HepG2 (cell line): ENCODE measurements around the gene MLXIPL. TPM values are rescaled to one million over a fixed set of nuclear protein-coding genes. Genes with fewer than 3 reads are reported as not detected.

ENCODE experiments used
- ATAC-seq: fragments of 200-7000 bp; cut with Tn5 transposase; 3 replicates; pipeline ENCODE4 v1.9.1; 2020; ENCODE audit warnings: mild to moderate bottlenecking, moderate library complexity
- BruUV-seq: library from RNA; stranded (reverse); fragments of 400-500 nt; replicated peaks from 2 replicates; lab custom pipeline; 2021; lab: Mats Ljungman, UMichigan
- CTCF ChIA-PET: fragments of 300-600 bp; formaldehyde crosslinking; extraction: SDS; loops from one replicate; lab custom pipeline; 2021; ENCODE audit warnings: low total read pairs, inconsistent platforms, low intra/inter-chr PET ratio; lab: Yijun Ruan, JAX
- POLR2A ChIA-PET: fragments of 350-600 bp; sonication (Branson Sonifier 250); formaldehyde crosslinking; loops from one replicate; lab custom pipeline; 2020; ENCODE audit warnings: antibody characterized with exemption, inconsistent platforms; lab: Yijun Ruan, JAX
- DNase-seq: peaks from one replicate; pipeline ENCODE4 v3.0.0-alpha.2; 2015; ENCODE audit warnings: low spot score
- FAIRE-seq: peaks from 3 replicates; lab custom pipeline; 2011; peaks lifted over from hg19 to GRCh38; lab: Jason Lieb, UNC
- H2AFZ ChIP-seq: one replicate; pipeline ENCODE4 v1.6.1; 2011; ENCODE audit warnings: low read length, inconsistent platforms
- H3K27ac ChIP-seq: fragments of 300-600 bp; 3 replicates; pipeline ENCODE4 v1.8.0; 2011; ENCODE audit warnings: mixed run types, mild to moderate bottlenecking, mixed read lengths, low read length, inconsistent platforms; ENCODE audit not compliant: insufficient read depth; ENCODE audit errors: extremely low read length
- H3K27me3 ChIP-seq, 2 experiments: fragments of 200-600 bp in 1 of 2; 2 replicates in 1 of 2; 3 replicates in 1 of 2; pipeline versions ENCODE4 v1.6.0 to v1.8.0; 2011; ENCODE audit warnings: low read length in 2 of 2, mild to moderate bottlenecking in 2 of 2, moderate library complexity in 2 of 2, inconsistent platforms in 1 of 2; ENCODE audit not compliant: insufficient read depth in 2 of 2, control insufficient read depth in 1 of 2
- H3K36me3 ChIP-seq, 2 experiments: fragments of 200-600 bp in 1 of 2; replicated peaks in 1 of 2; 2 replicates in 1 of 2; 3 replicates in 1 of 2; pipeline versions ENCODE4 v1.5.1 to v1.8.0; 2011; ENCODE audit warnings: low read length in 2 of 2, inconsistent platforms in 1 of 2; ENCODE audit not compliant: insufficient read depth in 2 of 2, control insufficient read depth in 1 of 2
- H3K4me1 ChIP-seq: 2 replicates; pipeline ENCODE4 v1.5.1; 2012; ENCODE audit warnings: low read length, inconsistent platforms; ENCODE audit not compliant: insufficient read depth
- H3K4me2 ChIP-seq: 2 replicates; pipeline ENCODE4 v1.6.0; 2011; ENCODE audit warnings: low read depth, low read length, inconsistent platforms
- H3K4me3 ChIP-seq, 3 experiments: fragments of 200-600 bp in 1 of 3; sonication (generic), shearing (Covaris generic) in 1 of 3; replicated peaks in 1 of 3; 2 replicates each; pipeline ENCODE4 v1.5.1; 2011 to 2016; ENCODE audit warnings: low read length in 3 of 3, inconsistent platforms in 2 of 3, low read depth in 2 of 3, mild to moderate bottlenecking in 2 of 3, control low read depth in 1 of 3, mixed read lengths in 1 of 3; ENCODE audit not compliant: insufficient read depth in 1 of 3
- H3K79me2 ChIP-seq: one replicate; pipeline ENCODE4 v1.6.1; 2011; ENCODE audit warnings: low read length, inconsistent platforms; ENCODE audit not compliant: insufficient read depth
- H3K9ac ChIP-seq: 2 replicates; pipeline ENCODE4 v1.6.0; 2011; ENCODE audit warnings: mild to moderate bottlenecking, low read depth, low read length, inconsistent platforms; ENCODE audit not compliant: insufficient read depth
- H3K9me3 ChIP-seq: 2 replicates; pipeline ENCODE4 v1.5.1; 2012; ENCODE audit warnings: mild to moderate bottlenecking, low read length
- H4K20me1 ChIP-seq: 2 replicates; pipeline ENCODE4 v1.6.0; 2011; ENCODE audit warnings: inconsistent platforms, mild to moderate bottlenecking, low read length, moderate library complexity; ENCODE audit not compliant: insufficient read depth
- NCOA2 ChIP-seq: sonication (generic); formaldehyde crosslinking; IDR thresholded peaks from 2 replicates; pipeline ENCODE4 v1.8.0; 2022; ENCODE audit warnings: inconsistent platforms
- REST ChIP-seq, 2 experiments: IDR thresholded peaks; 2 replicates each; pipeline ENCODE4 v1.6.1; 2011 to 2012; ENCODE audit warnings: low read length in 2 of 2, borderline replicate concordance in 1 of 2, low read depth in 1 of 2, mild to moderate bottlenecking in 1 of 2, moderate library complexity in 1 of 2
- TBL1XR1 ChIP-seq: fragments of 150-350 bp; IDR thresholded peaks from 2 replicates; pipeline ENCODE4 v1.6.1; 2014; ENCODE audit warnings: borderline replicate concordance, low read length; ENCODE audit not compliant: partially characterized antibody
- ZNF138 ChIP-seq: sonication (generic); formaldehyde crosslinking; IDR thresholded peaks from 2 replicates; pipeline ENCODE4 v1.5.0; 2020; ENCODE audit warnings: mild to moderate bottlenecking, low read depth, missing genetic modification reagents
- ZNF142 ChIP-seq: sonication (generic); formaldehyde crosslinking; IDR thresholded peaks from 2 replicates; pipeline ENCODE4 v1.4.0; 2020; ENCODE audit warnings: missing genetic modification reagents
- ZNF414 ChIP-seq: sonication (generic); formaldehyde crosslinking; IDR thresholded peaks from 2 replicates; pipeline ENCODE4 v1.5.0; 2020; ENCODE audit warnings: missing genetic modification reagents
- ZNF572 ChIP-seq: sonication (generic); formaldehyde crosslinking; IDR thresholded peaks from 2 replicates; pipeline ENCODE4 v1.5.1; 2020; ENCODE audit warnings: mild to moderate bottlenecking, missing genetic modification reagents
- ZNF598 ChIP-seq: sonication (generic); formaldehyde crosslinking; IDR thresholded peaks from 2 replicates; pipeline ENCODE4 v1.5.1; 2020; ENCODE audit warnings: mild to moderate bottlenecking, missing genetic modification reagents, borderline replicate concordance
- ZNF619 ChIP-seq: sonication (generic); formaldehyde crosslinking; IDR thresholded peaks from 2 replicates; pipeline ENCODE4 v1.4.0; 2020; ENCODE audit warnings: mild to moderate bottlenecking, missing genetic modification reagents
- ZNF740 ChIP-seq: sonication (generic); formaldehyde crosslinking; IDR thresholded peaks from 2 replicates; pipeline ENCODE4 v1.4.0; 2020; ENCODE audit warnings: missing genetic modification reagents
- WGBS: methylation state at CpG from one replicate; pipeline ENCODE4 v1.1.6; 2017; ENCODE audit warnings: low lambda C conversion rate; 5-methylcytosine and 5-hydroxymethylcytosine counted together
- in situ Hi-C: cut with HindIII; loops from 2 replicates; pipeline ENCODE4 v1.10.0; 2017; ENCODE audit warnings: low pct_unique_long_range_greater_than_20kb; ENCODE audit not compliant: extremely low pct_ligation_motif_present
- intact Hi-C: fragments of 100-400 bp; cut with micrococcal nuclease; formaldehyde crosslinking; loops from one replicate; pipeline ENCODE4 v1.10.0; 2022; ENCODE audit not compliant: unreplicated experiment
- polyA plus RNA-seq, 8 experiments: library from polyadenylated mRNA; depleted of rRNA in 3 of 8; stranded (reverse) in 7 of 8; unstranded in 1 of 8; fragments of >200 nt; fragmentation: Illumina TruSeq in 4 of 8; extraction: Trizol in 4 of 8; gene quantifications; 2 replicates each; pipeline versions ENCODE4 v1.2.1 to v1.2.3, GENCODE V29; 2011 to 2016; ENCODE audit warnings: low read depth in 4 of 8, missing spikeins in 1 of 8, mixed read lengths in 1 of 8; ENCODE audit not compliant: insufficient read depth in 1 of 8
- total RNA-seq, 5 experiments: library from RNA; depleted of rRNA; stranded (reverse); fragments of >200 nt; fragmentation: Illumina TruSeq; extraction: Trizol; gene quantifications; 2 replicates each; pipeline ENCODE4 v1.2.3, GENCODE V29; 2016; ENCODE audit warnings: low read depth in 1 of 5

Gene MLXIPL
- total and polyA plus RNA-seq, 2 of the 13 experiments (the other 11 are each of a cell fraction or from before 2014, with no cell fraction given), result 51.6 to 60.1 TPM

- Histone ChIP-seq H3K4me1 (no peaks in the 10 kb centered on the region), H3K79me2 (no peaks in the 10 kb centered on the region), H3K4me2 (no peak overlapping the region), H4K20me1 (peaks cover 23% of the 10 kb centered on the region), H3K36me3 (peaks cover 11 to 31% of the 10 kb centered on the region in 2 experiments), H3K9ac (no peak overlapping the region), H3K4me3 (no peak overlapping the region), H3K9me3 (no peaks in the 10 kb centered on the region), H3K27me3 (no peaks in the 10 kb centered on the region), H3K27ac (no peak overlapping the region), H2AFZ (no peak overlapping the region)
- DNase-seq, result no peak
- POLR2A ChIA-PET, result interaction anchor here (0.5 to 19.7 kb wide), 7 partner anchors 19 to 1046 kb away, joined by 3 to 416 read pairs (median 3); partner anchors contain the start of genes BAZ1B, MLXIPL and TBL2
- FAIRE-seq, result no peak
- 96% methylated on average over 13 of the region's 13 CpGs for WGBS
- intact Hi-C loops (no loop called here), in situ Hi-C loops (no loop called here)
- CTCF ChIA-PET, result no interaction called here
- ATAC-seq, result no peak
- BruUV-seq, result no TSS peak
- no peak for TF ChIP-seq ZNF138
- 0 out of 2 replicates have a peak, but pooled peaks have one; percentile 13 for TF ChIP-seq NCOA2
- TF ChIP-seq ZNF619, result no peak
- TF ChIP-seq ZNF414, result no peak
- TF ChIP-seq TBL1XR1, result no peak
- 0 out of 2 replicates have a peak, but pooled peaks have one; percentile 59 for TF ChIP-seq ZNF142 (CRISPR knock-in tag)
- no peak for TF ChIP-seq ZNF572 (CRISPR knock-in tag)
- TF ChIP-seq ZNF740, result 0 out of 2 replicates have a peak, but pooled peaks have one; percentile 11
- no peak; a peak in 1 of 4 replicates for TF ChIP-seq REST (IDR thresholded peaks at IDR 0.05; ENCODE audit: borderline replicate concordance in 1 of 2, low read depth in 1 of 2, low read length in 2 of 2)
- no peak for TF ChIP-seq ZNF598 (CRISPR knock-in tag)
Measured at GRCh38 chr7:73599151-73599882, 25.0 kb downstream of the MLXIPL start.
